ENCODE measurements around the gene ATRNL1.
A peak's percentile ranks its signal among the peaks of the same experiment; 100 is the strongest.

ATRNL1 gene

DNA sequence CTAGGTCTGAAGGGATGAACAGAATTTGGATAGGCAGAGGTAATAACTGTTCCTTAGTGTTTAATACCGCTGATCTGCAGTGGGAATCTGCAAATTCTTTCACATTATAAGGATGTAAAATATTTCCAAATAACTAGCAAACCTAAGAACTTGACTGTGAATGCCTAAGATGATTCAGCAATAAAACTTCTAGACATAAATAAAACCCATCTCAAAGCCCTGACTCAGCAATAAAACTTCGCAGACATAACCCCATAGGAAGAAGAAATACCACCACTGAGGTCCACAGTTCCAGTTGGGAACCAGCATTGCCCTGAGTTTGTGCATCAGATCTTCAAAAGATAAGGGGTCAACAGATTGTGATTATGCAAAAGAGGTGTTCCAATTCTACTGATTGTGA is 825.6 kb downstream of the ATRNL1 start:
- DNase-seq, result peak; percentile 22

DNA sequence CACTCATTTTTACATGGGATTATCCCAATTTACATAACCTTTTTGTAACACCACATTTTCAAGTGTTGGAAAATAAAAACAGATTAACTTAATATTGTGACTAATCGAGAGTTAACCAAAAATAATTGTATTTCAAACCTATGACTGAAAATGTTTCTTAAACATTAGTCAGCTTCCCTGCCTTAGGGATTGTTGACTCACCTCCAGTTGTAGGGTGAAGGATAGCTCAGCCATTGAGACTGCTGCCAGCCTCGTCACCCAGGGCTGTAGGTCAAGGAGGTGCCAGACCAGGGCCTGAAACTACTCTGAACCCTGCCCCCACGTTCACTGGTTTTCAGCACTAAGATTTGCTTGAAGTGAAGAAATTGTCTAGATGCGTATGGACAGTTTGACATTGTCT is 828.6 kb downstream of the ATRNL1 start:
- Histone ChIP-seq H3K4me3 (ENCODE audit: low read depth, low read length) (no peak overlapping the region), H3K27ac (no peak overlapping the region), H3K27me3 (replicated peaks) (no peaks in the 10 kb centered on the region), H3K36me3 (replicated peaks) (no peaks in the 10 kb centered on the region)
- in situ Hi-C loops (cut with HindIII; ENCODE audit: low pct_ligation_motif_present, low sequenced_read_pairs), result no loop called here
- DNase-seq, result peak; percentile 25
- TF ChIP-seq, protein P1, sequence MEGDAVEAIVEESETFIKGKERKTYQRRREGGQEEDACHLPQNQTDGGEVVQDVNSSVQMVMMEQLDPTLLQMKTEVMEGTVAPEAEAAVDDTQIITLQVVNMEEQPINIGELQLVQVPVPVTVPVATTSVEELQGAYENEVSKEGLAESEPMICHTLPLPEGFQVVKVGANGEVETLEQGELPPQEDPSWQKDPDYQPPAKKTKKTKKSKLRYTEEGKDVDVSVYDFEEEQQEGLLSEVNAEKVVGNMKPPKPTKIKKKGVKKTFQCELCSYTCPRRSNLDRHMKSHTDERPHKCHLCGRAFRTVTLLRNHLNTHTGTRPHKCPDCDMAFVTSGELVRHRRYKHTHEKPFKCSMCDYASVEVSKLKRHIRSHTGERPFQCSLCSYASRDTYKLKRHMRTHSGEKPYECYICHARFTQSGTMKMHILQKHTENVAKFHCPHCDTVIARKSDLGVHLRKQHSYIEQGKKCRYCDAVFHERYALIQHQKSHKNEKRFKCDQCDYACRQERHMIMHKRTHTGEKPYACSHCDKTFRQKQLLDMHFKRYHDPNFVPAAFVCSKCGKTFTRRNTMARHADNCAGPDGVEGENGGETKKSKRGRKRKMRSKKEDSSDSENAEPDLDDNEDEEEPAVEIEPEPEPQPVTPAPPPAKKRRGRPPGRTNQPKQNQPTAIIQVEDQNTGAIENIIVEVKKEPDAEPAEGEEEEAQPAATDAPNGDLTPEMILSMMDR (IDR thresholded peaks at IDR 0.05; ENCODE audit: low read depth, low read length, missing control alignments), result no peak

More for the DNA sequence above, 825.6 kb downstream of the ATRNL1 start:
- Histone ChIP-seq H3K36me3 (replicated peaks) (no peaks in the 10 kb centered on the region), H3K4me3 (ENCODE audit: low read depth, low read length) (no peak overlapping the region), H3K27ac (no peak overlapping the region), H3K27me3 (replicated peaks) (no peaks in the 10 kb centered on the region)
- TF ChIP-seq, protein P1 (IDR thresholded peaks at IDR 0.05; ENCODE audit: low read depth, low read length, missing control alignments), result no peak
- in situ Hi-C loops (cut with HindIII; ENCODE audit: low pct_ligation_motif_present, low sequenced_read_pairs), result no loop called here

DNA sequence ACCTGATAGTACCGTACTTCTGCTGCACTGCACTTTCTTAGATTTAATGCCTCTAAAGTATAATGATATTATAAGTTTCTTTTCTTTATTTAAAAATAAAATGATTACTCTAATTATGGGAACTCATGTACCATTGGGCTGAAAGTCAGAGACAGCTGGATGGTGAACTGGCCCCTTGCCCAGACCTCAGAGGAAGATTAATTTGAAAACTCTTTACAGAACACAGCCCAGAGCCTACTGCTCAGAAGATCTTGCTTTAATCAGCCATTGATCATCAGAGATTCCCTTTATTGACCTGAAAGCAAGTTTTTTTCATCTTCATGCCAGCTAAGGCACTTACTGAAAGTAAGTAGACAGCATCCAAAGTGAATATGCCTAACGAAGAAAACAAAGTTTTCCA is 838.1 kb downstream of the ATRNL1 start:
- in situ Hi-C loops (cut with HindIII; ENCODE audit: low pct_ligation_motif_present, low sequenced_read_pairs), result no loop called here
- Histone ChIP-seq H3K4me3 (ENCODE audit: low read depth, low read length) (no peak overlapping the region), H3K27me3 (replicated peaks) (no peaks in the 10 kb centered on the region), H3K36me3 (replicated peaks) (no peaks in the 10 kb centered on the region), H3K27ac (no peak overlapping the region)
- no peak for DNase-seq
- TF ChIP-seq, protein P1 (IDR thresholded peaks at IDR 0.05; ENCODE audit: low read depth, low read length, missing control alignments), result no peak

DNA sequence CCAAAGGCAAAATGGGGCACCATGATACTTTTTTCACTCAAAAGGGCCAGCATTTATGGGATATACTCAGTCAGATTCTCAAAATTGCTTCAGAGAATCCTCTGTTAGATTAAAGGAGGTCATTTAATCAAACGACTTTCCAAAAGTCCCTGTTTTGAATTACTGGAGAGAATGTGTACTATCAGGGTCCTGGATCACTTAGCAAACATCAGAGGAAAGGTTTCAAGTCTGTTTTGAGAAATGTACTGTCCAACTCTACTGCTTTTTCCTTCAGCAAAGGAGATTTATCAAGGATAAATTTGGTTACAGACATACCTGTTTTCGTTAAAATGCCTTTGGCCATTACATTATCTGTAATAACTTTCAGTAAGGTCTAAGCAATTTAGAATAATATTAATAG is 838.9 kb downstream of the ATRNL1 start:
- Histone ChIP-seq H3K36me3 (replicated peaks) (no peaks in the 10 kb centered on the region), H3K4me3 (ENCODE audit: low read depth, low read length) (no peak overlapping the region), H3K27ac (no peak overlapping the region), H3K27me3 (replicated peaks) (no peaks in the 10 kb centered on the region)
- no peak for DNase-seq
- in situ Hi-C loops (cut with HindIII; ENCODE audit: low pct_ligation_motif_present, low sequenced_read_pairs), result no loop called here
- TF ChIP-seq, protein P1 (IDR thresholded peaks at IDR 0.05; ENCODE audit: low read depth, low read length, missing control alignments), result no peak

DNA sequence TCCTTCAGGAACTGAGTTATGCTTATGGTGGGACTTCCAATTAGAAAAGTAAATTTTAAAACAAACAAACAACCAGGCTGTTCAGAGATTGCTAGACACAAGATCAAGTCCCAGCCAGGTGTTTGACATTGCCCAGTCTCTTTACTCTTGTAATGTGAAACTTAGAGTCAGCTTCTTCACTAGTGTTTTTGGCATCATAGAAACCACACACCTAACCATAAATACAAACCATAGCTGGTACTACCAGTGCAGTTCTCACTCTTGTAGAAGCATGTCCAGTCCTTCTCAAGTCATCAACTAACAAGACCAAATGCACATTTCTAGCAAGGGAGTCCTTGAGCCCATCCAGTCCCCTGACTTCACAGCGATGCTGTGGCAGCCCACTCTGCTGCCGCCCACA is 839.9 kb downstream of the ATRNL1 start:
- Histone ChIP-seq H3K36me3 (replicated peaks) (no peaks in the 10 kb centered on the region), H3K4me3 (ENCODE audit: low read depth, low read length) (no peak overlapping the region), H3K27ac (no peak overlapping the region), H3K27me3 (replicated peaks) (no peaks in the 10 kb centered on the region)
- no peak for DNase-seq
- in situ Hi-C loops (cut with HindIII; ENCODE audit: low pct_ligation_motif_present, low sequenced_read_pairs), result no loop called here
- TF ChIP-seq, protein P1 (IDR thresholded peaks at IDR 0.05; ENCODE audit: low read depth, low read length, missing control alignments), result no peak

DNA sequence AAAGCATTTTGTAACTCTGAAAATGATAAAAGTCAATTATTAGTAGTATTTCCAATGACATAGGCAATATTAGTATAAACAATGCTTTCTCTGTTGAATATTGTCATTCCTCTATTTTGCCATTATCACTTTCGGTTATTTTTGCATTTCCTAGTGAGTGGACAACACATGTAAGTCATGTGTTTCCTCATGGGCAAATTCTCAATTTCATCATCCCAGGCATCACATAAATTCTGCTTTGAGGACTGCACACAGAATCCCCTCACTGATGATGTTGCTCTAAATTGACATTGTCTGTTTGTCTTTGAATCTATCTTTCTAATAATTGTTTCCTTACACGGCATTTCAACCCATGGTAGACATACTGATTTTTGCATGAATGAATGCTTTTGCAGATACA is 842.6 kb downstream of the ATRNL1 start:
- no peak for DNase-seq
- in situ Hi-C loops (cut with HindIII; ENCODE audit: low pct_ligation_motif_present, low sequenced_read_pairs), result no loop called here
- Histone ChIP-seq H3K36me3 (replicated peaks) (no peaks in the 10 kb centered on the region), H3K27me3 (replicated peaks) (no peaks in the 10 kb centered on the region), H3K4me3 (ENCODE audit: low read depth, low read length) (no peak overlapping the region), H3K27ac (no peak overlapping the region)
- TF ChIP-seq, protein P1 (IDR thresholded peaks at IDR 0.05; ENCODE audit: low read depth, low read length, missing control alignments), result no peak
